Activated CD8-positive, alpha-beta T cell treated with anti-CD3 and anti-CD28 coated beads, Interleukin-2, amount 10 ng/mL, durations not matched to agents 7 days and 5 days (primary cell): ENCODE measurements around the gene RAB11FIP3. TPM values are rescaled to one million over a fixed set of nuclear protein-coding genes. Genes with fewer than 3 reads are reported as not detected.
"Not testable (repeated sequence)": the region's sequence is repeated elsewhere in the genome, so short reads cannot be mapped to it uniquely, and the experiment has no call there.

Experiments
- ATAC-seq: fragments of 150-1000 bp; cut with Tn5 transposase; one replicate; pipeline ENCODE4 v1.10.0; 2021; ENCODE audit warnings: moderate library complexity
- CTCF ChIA-PET: fragments of 350-600 bp; sonication (Branson Sonifier 250); formaldehyde crosslinking; loops from one replicate; lab custom pipeline; 2021; ENCODE audit warnings: antibody characterized with exemption; lab: Charles Lee
- POLR2A ChIA-PET: fragments of 350-600 bp; sonication (Branson Sonifier 250); formaldehyde crosslinking; loops from one replicate; lab custom pipeline; 2021; ENCODE audit warnings: antibody characterized with exemption; lab: Charles Lee
- DNase-seq: peaks from one replicate; pipeline ENCODE4 v3.0.0-alpha.2; 2020
- H3K27ac Mint-ChIP-seq: one replicate; pipeline ENCODE4 v1.8.0; 2021; ENCODE audit warnings: mild to moderate bottlenecking, mixed read lengths
- H3K27me3 Mint-ChIP-seq: one replicate; pipeline ENCODE4 v1.8.0; 2021; ENCODE audit warnings: low read depth, mixed read lengths
- H3K36me3 Mint-ChIP-seq: one replicate; pipeline ENCODE4 v1.8.0; 2021; ENCODE audit warnings: low read depth, mixed read lengths
- H3K4me1 Mint-ChIP-seq: one replicate; pipeline ENCODE4 v1.8.0; 2021; ENCODE audit warnings: low read depth, mixed read lengths
- H3K4me3 Mint-ChIP-seq: one replicate; pipeline ENCODE4 v1.8.0; 2021; ENCODE audit warnings: mild to moderate bottlenecking, mixed read lengths
- H3K9me3 Mint-ChIP-seq: one replicate; pipeline ENCODE4 v1.8.0; 2022; ENCODE audit warnings: mixed read lengths; ENCODE audit not compliant: insufficient read depth
- total RNA-seq, 2 experiments: library from RNA; stranded (reverse); gene quantifications; one replicate each; pipeline ENCODE4 v1.2.3, GENCODE V29; 2021

Gene RAB11FIP3
- total RNA-seq, 2 experiments from 2014 or later: 20.7 to 23.4 TPM

GRCh38 chr16:494676-495075, 69.2 kb downstream of the RAB11FIP3 start:
- DNase-seq, H3K4me1 Mint-ChIP-seq, H3K27ac Mint-ChIP-seq, H3K9me3 Mint-ChIP-seq, H3K27me3 Mint-ChIP-seq, H3K36me3 Mint-ChIP-seq, ATAC-seq, H3K4me3 Mint-ChIP-seq, POLR2A ChIA-PET: not testable (repeated sequence)
- CTCF ChIA-PET: interaction anchor here (0.8 to 1.6 kb wide), 3 partner anchors 22 to 103 kb away, joined by 4 to 10 read pairs (median 5); partner anchors contain the start of gene RAB11FIP3

DNA sequence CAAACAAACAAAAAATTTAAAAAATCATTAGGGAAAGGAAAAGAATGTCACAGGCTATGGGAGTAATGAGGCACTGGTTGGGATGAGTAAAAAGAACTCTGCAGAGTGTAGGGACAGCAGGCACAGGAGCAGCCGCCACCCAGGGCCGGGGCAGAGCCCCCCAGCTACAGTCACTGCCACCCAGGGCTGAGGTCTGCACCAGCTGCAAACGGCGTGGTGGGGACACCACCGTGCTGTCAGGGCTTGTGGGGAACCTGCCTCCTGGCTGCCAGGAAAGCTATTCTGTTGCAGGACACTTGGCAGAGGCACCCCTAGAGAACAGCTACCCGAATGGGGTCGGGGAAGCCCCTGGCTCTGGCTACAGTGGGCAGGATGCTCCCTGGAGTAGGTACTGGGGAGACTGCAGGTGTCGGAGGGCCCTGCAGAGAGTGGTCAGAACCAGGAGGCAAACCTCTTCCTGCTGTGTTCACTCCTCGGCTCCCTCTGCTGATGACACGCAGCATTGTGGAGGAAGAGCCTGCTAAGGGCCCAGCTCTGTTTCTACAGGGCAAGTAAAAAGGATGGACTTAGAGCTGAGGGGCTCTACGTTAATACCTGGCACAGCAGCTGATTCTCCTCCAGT, 69.8 kb downstream of the RAB11FIP3 start:
- Mint-ChIP-seq H3K4me1 (peaks cover 7% of the 10 kb centered on the region), H3K4me3 (no peak overlapping the region), H3K36me3 (no peaks in the 10 kb centered on the region), H3K27me3 (no peaks in the 10 kb centered on the region), H3K9me3 (no peaks in the 10 kb centered on the region), H3K27ac (no peak overlapping the region)
- CTCF ChIA-PET: interaction anchor here (0.7 to 1.6 kb wide), 6 partner anchors 22 to 429 kb away, joined by 3 to 10 read pairs (median 4); partner anchors contain the start of gene RAB11FIP3
- DNase-seq (peak; percentile 63), ATAC-seq (peak; percentile 86)
- POLR2A ChIA-PET: no interaction called here

DNA sequence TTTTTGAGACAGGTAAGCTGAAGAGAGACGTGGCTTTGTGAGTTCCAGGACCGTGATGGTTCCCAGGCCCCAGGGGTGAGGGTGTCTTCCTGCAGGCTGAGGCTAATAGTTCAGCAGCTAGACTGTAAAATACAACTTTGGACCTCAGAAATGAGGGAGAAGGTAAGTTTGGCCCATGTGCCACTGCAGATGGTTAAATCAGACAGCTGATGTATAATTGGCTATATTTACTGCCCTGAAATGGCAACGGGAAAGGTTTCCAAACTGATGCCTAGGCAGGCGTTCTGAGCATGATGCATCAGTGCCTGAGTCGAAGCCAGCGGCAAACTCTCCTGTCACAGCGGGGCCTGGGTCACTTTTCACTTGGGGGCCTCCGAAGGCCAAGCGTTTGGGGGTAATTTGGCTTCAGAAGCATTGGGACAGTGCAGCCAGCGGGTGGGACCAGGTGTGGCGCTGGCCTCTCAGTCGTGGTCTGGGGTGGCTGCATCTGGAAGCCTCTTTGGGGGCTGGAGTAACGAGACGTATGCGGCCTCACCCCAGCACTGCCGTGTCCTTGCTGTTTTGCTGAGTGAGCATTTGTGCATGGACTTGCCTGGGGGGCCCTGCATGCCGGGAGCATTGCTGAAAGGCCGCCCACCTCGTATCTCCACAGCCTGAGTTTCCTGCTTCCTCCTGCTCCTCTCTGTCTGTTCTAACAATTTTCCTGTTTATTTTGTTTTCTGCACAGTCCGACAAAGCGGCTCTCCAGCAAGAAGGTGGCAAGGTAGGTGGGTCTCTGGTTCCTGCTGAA, 70.8 kb downstream of the RAB11FIP3 start:
- DNase-seq (no peak), ATAC-seq (no peak)
- Mint-ChIP-seq H3K36me3 (no peaks in the 10 kb centered on the region), H3K4me1 (peaks cover 7% of the 10 kb centered on the region), H3K27me3 (no peaks in the 10 kb centered on the region), H3K9me3 (no peaks in the 10 kb centered on the region), H3K27ac (no peak overlapping the region), H3K4me3 (no peak overlapping the region)
- ChIA-PET POLR2A (no interaction called here), CTCF (interaction anchor here (1.0 to 1.6 kb wide), 4 partner anchors 32 to 430 kb away, joined by 3 to 10 read pairs (median 4); partner anchors contain the start of gene RAB11FIP3)

GRCh38 chr16:497258-497657, 71.8 kb downstream of the RAB11FIP3 start:
- DNase-seq (no peak), ATAC-seq (no peak)
- ChIA-PET POLR2A (no interaction called here), CTCF (no interaction called here)
- no peaks in the 10 kb centered on the region for H3K9me3 Mint-ChIP-seq
- H3K4me3 Mint-ChIP-seq: no peak overlapping the region
- H3K4me1 Mint-ChIP-seq: peaks cover 7% of the 10 kb centered on the region
- H3K36me3 Mint-ChIP-seq: no peaks in the 10 kb centered on the region
- no peak overlapping the region for H3K27ac Mint-ChIP-seq
- no peaks in the 10 kb centered on the region for H3K27me3 Mint-ChIP-seq

GRCh38 chr16:499924-500323, 74.5 kb downstream of the RAB11FIP3 start:
- H3K4me3 Mint-ChIP-seq: no peak overlapping the region
- DNase-seq: no peak
- no peaks in the 10 kb centered on the region for H3K36me3 Mint-ChIP-seq
- H3K27ac Mint-ChIP-seq: no peak overlapping the region
- H3K27me3 Mint-ChIP-seq: no peaks in the 10 kb centered on the region
- ChIA-PET CTCF (no interaction called here), POLR2A (no interaction called here)
- no peak for ATAC-seq
- H3K4me1 Mint-ChIP-seq: peaks cover 6% of the 10 kb centered on the region
- no peaks in the 10 kb centered on the region for H3K9me3 Mint-ChIP-seq

DNA sequence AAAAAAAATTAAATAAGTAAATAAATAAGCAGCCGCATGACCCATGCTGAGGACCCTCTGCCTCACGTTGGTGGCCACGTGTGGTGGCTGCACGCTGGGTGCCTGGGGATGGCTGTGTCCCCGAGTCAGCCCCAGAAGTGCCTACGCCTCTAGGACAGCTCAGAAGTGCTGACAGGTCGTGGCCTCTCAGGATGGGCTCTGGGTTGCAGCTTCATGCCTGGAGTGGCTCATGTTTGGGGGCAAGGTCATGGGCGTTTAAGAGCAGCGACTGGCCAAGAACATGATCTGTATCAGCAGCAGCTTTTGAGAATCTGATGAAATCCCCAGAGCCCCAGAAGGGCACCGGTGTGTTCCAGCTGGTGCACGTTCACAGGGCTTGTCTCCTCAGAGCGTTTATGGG, 75.3 kb downstream of the RAB11FIP3 start:
- POLR2A ChIA-PET: no interaction called here
- DNase-seq (no peak), ATAC-seq (no peak)
- Mint-ChIP-seq H3K27ac (no peak overlapping the region), H3K27me3 (no peaks in the 10 kb centered on the region), H3K4me1 (no peaks in the 10 kb centered on the region), H3K36me3 (no peaks in the 10 kb centered on the region), H3K9me3 (no peaks in the 10 kb centered on the region), H3K4me3 (no peak overlapping the region)
- CTCF ChIA-PET: no interaction called here

DNA sequence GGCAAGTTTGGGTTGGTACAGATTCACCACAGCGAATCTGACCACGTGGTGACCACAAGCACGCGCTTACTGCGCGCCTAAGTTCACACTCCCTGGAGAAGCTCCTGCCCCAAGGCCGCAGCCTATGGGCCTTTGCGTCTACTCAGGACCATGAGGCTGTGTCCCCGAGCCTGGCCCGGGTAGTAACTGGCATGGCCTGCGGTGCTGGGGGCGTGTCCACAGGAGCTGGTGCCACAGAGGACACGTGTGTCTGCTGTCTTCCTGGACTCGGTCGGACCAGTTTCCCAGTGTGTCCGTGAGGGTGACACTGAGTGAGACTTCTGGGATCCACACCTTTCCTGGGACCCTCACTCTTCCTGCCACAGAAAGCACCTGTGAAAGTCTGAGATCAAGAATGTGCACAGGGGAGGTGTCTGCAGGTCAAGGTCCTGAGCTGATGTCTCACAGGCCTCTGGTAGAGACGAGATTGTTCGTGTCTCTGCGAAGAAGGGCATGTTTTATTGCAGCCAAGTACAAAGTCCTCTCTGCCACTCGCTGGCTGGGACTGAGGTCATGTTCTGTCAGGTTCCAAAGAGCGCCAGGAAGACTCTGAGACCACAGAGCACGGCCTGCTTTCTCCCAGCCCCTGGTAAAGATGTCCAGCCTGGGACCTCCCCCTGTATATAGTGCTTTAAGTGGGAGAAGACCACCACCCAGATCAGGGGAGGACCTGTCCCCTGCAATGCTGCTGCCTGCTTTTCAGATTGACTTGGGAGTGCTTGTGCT, 76.9 kb downstream of the RAB11FIP3 start:
- Mint-ChIP-seq H3K27me3 (no peaks in the 10 kb centered on the region), H3K4me1 (no peaks in the 10 kb centered on the region), H3K9me3 (no peaks in the 10 kb centered on the region), H3K27ac (no peak overlapping the region), H3K36me3 (no peaks in the 10 kb centered on the region), H3K4me3 (no peak overlapping the region)
- ATAC-seq (no peak), DNase-seq (no peak)
- ChIA-PET POLR2A (no interaction called here), CTCF (no interaction called here)

DNA sequence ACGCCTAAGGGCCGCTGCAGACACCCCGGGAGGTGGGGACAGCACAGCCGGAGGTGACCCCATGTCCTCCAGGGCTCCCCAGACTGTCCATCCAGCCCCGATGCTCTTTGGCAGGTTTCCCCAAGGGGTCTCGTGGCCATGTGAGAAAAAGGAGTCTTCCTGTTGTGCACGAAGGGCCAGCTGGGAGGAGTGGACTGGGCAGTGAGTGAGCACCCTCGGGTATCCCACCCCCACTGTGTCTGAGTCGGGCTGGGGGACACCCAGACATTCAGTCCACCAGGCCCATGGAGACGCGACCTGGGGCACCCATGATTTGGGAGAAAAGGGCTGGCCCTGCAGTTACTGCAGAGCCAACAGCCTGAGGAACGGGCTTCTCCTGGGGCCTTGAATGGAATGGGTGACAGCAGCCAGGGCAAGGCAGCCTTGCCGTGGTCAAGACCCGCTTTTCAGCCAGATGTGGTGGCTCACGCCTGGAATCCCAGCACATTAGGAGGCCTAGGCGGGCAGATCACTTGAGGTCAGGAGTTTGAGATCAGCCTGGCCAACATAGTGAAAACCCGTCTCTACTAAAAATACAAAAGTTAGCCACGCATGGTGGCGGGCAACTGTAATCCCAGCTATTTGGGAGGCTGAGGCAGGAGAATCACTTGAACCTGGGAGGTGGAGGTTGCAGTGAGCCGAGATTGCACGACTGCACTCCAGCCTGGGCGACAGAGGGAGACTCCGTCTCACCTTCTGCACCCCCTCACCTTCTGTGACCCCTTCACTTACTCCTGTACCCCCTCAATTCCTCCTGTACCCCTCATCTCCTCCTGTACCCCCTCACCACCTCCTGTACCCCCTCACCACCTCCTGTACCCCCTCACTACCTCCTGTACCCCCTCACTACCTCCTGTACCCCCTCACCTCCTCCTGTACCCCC, 78.0 kb downstream of the RAB11FIP3 start:
- no peak overlapping the region for H3K27ac Mint-ChIP-seq
- DNase-seq: no peak
- no peaks in the 10 kb centered on the region for H3K9me3 Mint-ChIP-seq
- no peak overlapping the region for H3K4me3 Mint-ChIP-seq
- H3K36me3 Mint-ChIP-seq: no peaks in the 10 kb centered on the region
- H3K4me1 Mint-ChIP-seq: no peaks in the 10 kb centered on the region
- ChIA-PET POLR2A (no interaction called here), CTCF (no interaction called here)
- no peaks in the 10 kb centered on the region for H3K27me3 Mint-ChIP-seq
- ATAC-seq: no peak

GRCh38 chr16:505479-506245, 80.2 kb downstream of the RAB11FIP3 start:
- Mint-ChIP-seq H3K27ac (no peak overlapping the region), H3K9me3 (no peaks in the 10 kb centered on the region), H3K36me3 (no peaks in the 10 kb centered on the region), H3K4me3 (no peak overlapping the region), H3K27me3 (no peaks in the 10 kb centered on the region), H3K4me1 (peaks cover 7% of the 10 kb centered on the region)
- DNase-seq: no peak
- ChIA-PET CTCF (no interaction called here), POLR2A (no interaction called here)
- no peak for ATAC-seq

- Mint-ChIP-seq H3K4me3 (no peak overlapping the region), H3K9me3 (no peaks in the 10 kb centered on the region), H3K4me1 (peaks cover 7% of the 10 kb centered on the region), H3K36me3 (no peaks in the 10 kb centered on the region), H3K27me3 (no peaks in the 10 kb centered on the region), H3K27ac (no peak overlapping the region)
- ATAC-seq (no peak), DNase-seq (no peak)
- POLR2A ChIA-PET: no interaction called here
- CTCF ChIA-PET: no interaction called here
These were observed 80.7 kb downstream of the RAB11FIP3 start for GRCh38 chr16:506246-506546.

GRCh38 chr16:507527-507926, 82.1 kb downstream of the RAB11FIP3 start:
- H3K36me3 Mint-ChIP-seq, DNase-seq, H3K9me3 Mint-ChIP-seq, H3K27me3 Mint-ChIP-seq, H3K4me1 Mint-ChIP-seq, POLR2A ChIA-PET, ATAC-seq, CTCF ChIA-PET, H3K4me3 Mint-ChIP-seq, H3K27ac Mint-ChIP-seq: not testable (repeated sequence)
